Measurements from ENCODE around the gene FBXO28.

GRCh38 chr1:224095339-224095738, 18.6 kb upstream of the FBXO28 start:
- no peak for TF ChIP-seq CTCF (IDR thresholded peaks at IDR 0.05)
- no peak for TF ChIP-seq EZH2 (IDR thresholded peaks at IDR 0.05)
